ENCODE results near the gene CDH16.

DNA sequence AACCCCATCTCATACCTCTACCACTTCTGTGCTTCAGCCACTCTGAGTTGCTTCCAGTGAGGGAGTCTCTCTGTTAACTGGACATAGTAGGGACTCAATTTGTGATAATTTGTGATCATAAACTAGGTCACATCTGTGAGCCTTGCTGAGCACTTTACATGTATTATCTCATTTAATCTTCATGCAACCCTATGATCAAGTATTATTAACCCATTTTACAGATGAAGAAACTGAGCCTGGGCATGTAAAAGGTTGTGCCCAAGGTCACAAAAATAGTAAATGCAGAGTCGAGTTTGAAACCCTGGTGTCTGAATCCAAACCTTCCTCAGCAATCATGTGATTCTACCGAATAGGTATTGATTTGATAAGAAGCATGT lies 19.8 kb downstream of the CDH16 start:
- TF ChIP-seq EZH2phosphoT487 (IDR thresholded peaks at IDR 0.05; ENCODE audit: low read depth) = no peak
- TF ChIP-seq, protein P1, sequence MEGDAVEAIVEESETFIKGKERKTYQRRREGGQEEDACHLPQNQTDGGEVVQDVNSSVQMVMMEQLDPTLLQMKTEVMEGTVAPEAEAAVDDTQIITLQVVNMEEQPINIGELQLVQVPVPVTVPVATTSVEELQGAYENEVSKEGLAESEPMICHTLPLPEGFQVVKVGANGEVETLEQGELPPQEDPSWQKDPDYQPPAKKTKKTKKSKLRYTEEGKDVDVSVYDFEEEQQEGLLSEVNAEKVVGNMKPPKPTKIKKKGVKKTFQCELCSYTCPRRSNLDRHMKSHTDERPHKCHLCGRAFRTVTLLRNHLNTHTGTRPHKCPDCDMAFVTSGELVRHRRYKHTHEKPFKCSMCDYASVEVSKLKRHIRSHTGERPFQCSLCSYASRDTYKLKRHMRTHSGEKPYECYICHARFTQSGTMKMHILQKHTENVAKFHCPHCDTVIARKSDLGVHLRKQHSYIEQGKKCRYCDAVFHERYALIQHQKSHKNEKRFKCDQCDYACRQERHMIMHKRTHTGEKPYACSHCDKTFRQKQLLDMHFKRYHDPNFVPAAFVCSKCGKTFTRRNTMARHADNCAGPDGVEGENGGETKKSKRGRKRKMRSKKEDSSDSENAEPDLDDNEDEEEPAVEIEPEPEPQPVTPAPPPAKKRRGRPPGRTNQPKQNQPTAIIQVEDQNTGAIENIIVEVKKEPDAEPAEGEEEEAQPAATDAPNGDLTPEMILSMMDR (IDR thresholded peaks at IDR 0.05; ENCODE audit: low read depth, low read length) = no peak
